ENCODE data around the gene ROR1. TPM values are rescaled to one million over a fixed set of nuclear protein-coding genes. Genes with fewer than 3 reads are reported as not detected.
A peak's percentile ranks its signal among the peaks of the same experiment; 100 is the strongest.

ROR1 gene
- total and polyA plus RNA-seq, 9 of the 15 experiments (the other 6 are each of a cell fraction or from before 2014, with no cell fraction given): 0.02 TPM; not detected in 8

- 1% methylated on average over 8 of the region's 8 CpGs for WGBS (ENCODE audit: insufficient coverage, low coverage, missing lambda C conversion rate)
- FAIRE-seq: peak; percentile 26
- BruUV-seq (replicated peaks): no TSS peak
- Histone ChIP-seq H3K9ac (ENCODE audit: insufficient read depth in 1 of 2, low read depth in 2 of 2, low read length in 2 of 2) (no peak overlapping the region), H3K4me2 (ENCODE audit: insufficient read depth, low read length) (no peak overlapping the region), H3K4me1 (replicated peaks in 1 of 2; ENCODE audit: control insufficient read depth in 2 of 2, insufficient read depth in 2 of 2, low read length in 2 of 2) (no peaks in the 10 kb centered on the region; a peak in 1 of 5 replicates), H3K27ac (ENCODE audit: extremely low read depth, low read depth, low read length) (no peak overlapping the region), H4K20me1 (replicated peaks; ENCODE audit: control insufficient read depth, insufficient read depth, low read length) (no peaks in the 10 kb centered on the region), H3K27me3 (ENCODE audit: control insufficient read depth in 2 of 2, insufficient read depth in 2 of 2, low read length in 2 of 2) (no peaks in the 10 kb centered on the region), H3K36me3 (ENCODE audit: control insufficient read depth, insufficient read depth, low read length) (no peaks in the 10 kb centered on the region), H3K9me1 (ENCODE audit: control insufficient read depth, insufficient read depth, low read length) (no peaks in the 10 kb centered on the region), H3K79me2 (ENCODE audit: control insufficient read depth, insufficient read depth, low read length) (no peaks in the 10 kb centered on the region), H2AFZ (ENCODE audit: low read depth, low read length) (no peak overlapping the region), H3K4me3 (no peak overlapping the region), H3K9me3 (replicated peaks; ENCODE audit: control insufficient read depth, insufficient read depth, low read depth, low read length) (no peaks in the 10 kb centered on the region)
- peak; percentile 59 for ATAC-seq
- ChIA-PET POLR2A (no interaction called here), CTCF (ENCODE audit: low intra/inter-chr PET ratio) (no interaction called here)
- intact Hi-C loops (cut with micrococcal nuclease): no loop called here
- peak in 3 of 4 experiments; percentile 9 to 34 (median 11) for DNase-seq (ENCODE audit: extremely low read depth in 1 of 4, low spot score in 3 of 4)
- in situ Hi-C loops (cut with MboI): no loop called here
- TF ChIP-seq GTF3C2 (IDR thresholded peaks at IDR 0.05; ENCODE audit: borderline replicate concordance, extremely low read depth, insufficient read length): no peak
- no peak for TF ChIP-seq KAT8 (IDR thresholded peaks at IDR 0.05; ENCODE audit: low read depth)
- 0 out of 2 replicates have a peak, but pooled peaks have one; percentile 30 for TF ChIP-seq HMBOX1 (IDR thresholded peaks at IDR 0.05)
- TF ChIP-seq FOXA3 (CRISPR knock-in tag; conservative IDR thresholded peaks at IDR 0.05 in 1 of 2, IDR thresholded peaks at IDR 0.05 in 1 of 2): no peak
- TF ChIP-seq TEAD1 (CRISPR knock-in tag; IDR thresholded peaks at IDR 0.05): no peak
- TF ChIP-seq POLR2AphosphoS5 (IDR thresholded peaks at IDR 0.05; ENCODE audit: control insufficient read depth, insufficient read depth, low read depth, low read length): peak; percentile 33; the same call in 1 of the 2 replicates
- no peak; the same call in 1 of the 2 replicates for TF ChIP-seq STAT5A (IDR thresholded peaks at IDR 0.05; ENCODE audit: borderline replicate concordance, low read length)
- peak; percentile 70 for TF ChIP-seq CBFA2T2 (conservative IDR thresholded peaks at IDR 0.05)
- no peak for TF ChIP-seq ZC3H11A (IDR thresholded peaks at IDR 0.05; ENCODE audit: low read depth, low read length)
- peak; percentile 89 for TF ChIP-seq FOSL1 (tag; conservative IDR thresholded peaks at IDR 0.05)
- TF ChIP-seq MEF2A (IDR thresholded peaks at IDR 0.05; ENCODE audit: control insufficient read depth, low read depth, low read length): peak; percentile 69; the same call in 1 of the 2 replicates
- peak; percentile 6; the same call in 1 of the 2 replicates for TF ChIP-seq JUND (IDR thresholded peaks at IDR 0.05; ENCODE audit: borderline replicate concordance, low read depth, low read length)
- TF ChIP-seq JUND (tag; IDR thresholded peaks at IDR 0.05; ENCODE audit: borderline replicate concordance, low read depth, low read length): no peak
- TF ChIP-seq NFIC (IDR thresholded peaks at IDR 0.05): 0 out of 2 replicates have a peak, but pooled peaks have one; percentile 26
- TF ChIP-seq DNMT1 (IDR thresholded peaks at IDR 0.05): no peak
- TF ChIP-seq MEIS2 (IDR thresholded peaks at IDR 0.05; ENCODE audit: partially characterized antibody): peak; percentile 26
- no peak for TF ChIP-seq SRSF9 (IDR thresholded peaks at IDR 0.05; ENCODE audit: borderline replicate concordance, low read depth, low read length)
- peak; percentile 62; the same call in 1 of the 2 replicates for TF ChIP-seq TAL1 (IDR thresholded peaks at IDR 0.05)
- no peak for TF ChIP-seq PRPF4 (IDR thresholded peaks at IDR 0.05; ENCODE audit: insufficient read depth, low read depth, low read length, poor library complexity, severe bottlenecking)
Measured at GRCh38 chr1:64006276-64007051, 232.6 kb downstream of the ROR1 start.
